Activated CD4-positive, alpha-beta T cell treated with anti-CD3 and anti-CD28 coated beads for 36 hours (primary cell): Measurements from ENCODE around the gene MIA. TPM values are rescaled to one million over a fixed set of nuclear protein-coding genes. Genes with fewer than 3 reads are reported as not detected.
A peak's percentile ranks its signal among the peaks of the same experiment; 100 is the strongest.
"Not testable (repeated sequence)": the region's sequence is repeated elsewhere in the genome, so short reads cannot be mapped to it uniquely, and the experiment has no call there.

Source experiments
- ATAC-seq: fragments of 200-7000 bp; cut with Tn5 transposase; one replicate; pipeline ENCODE4 v1.10.0; 2021; ENCODE audit warnings: mild to moderate bottlenecking, moderate library complexity
- CTCF ChIA-PET: fragments of 350-600 bp; sonication (Branson Sonifier 250); formaldehyde crosslinking; loops from one replicate; lab custom pipeline; 2021; ENCODE audit warnings: antibody characterized with exemption; lab: Charles Lee
- POLR2A ChIA-PET: fragments of 350-600 bp; sonication (Branson Sonifier 250); formaldehyde crosslinking; loops from one replicate; lab custom pipeline; 2021; ENCODE audit warnings: antibody characterized with exemption, inconsistent platforms; lab: Charles Lee
- DNase-seq: peaks from one replicate; pipeline ENCODE4 v3.0.0-alpha.2; 2020
- H3K27ac Mint-ChIP-seq: one replicate; pipeline ENCODE4 v1.8.0; 2021; ENCODE audit warnings: mixed read lengths
- H3K27me3 Mint-ChIP-seq: one replicate; pipeline ENCODE4 v1.8.0; 2021; ENCODE audit warnings: mixed read lengths
- H3K36me3 Mint-ChIP-seq: one replicate; pipeline ENCODE4 v1.8.0; 2021; ENCODE audit warnings: low read depth, mixed read lengths
- H3K4me1 Mint-ChIP-seq: one replicate; pipeline ENCODE4 v1.8.0; 2021; ENCODE audit warnings: mixed read lengths
- H3K4me3 Mint-ChIP-seq: one replicate; pipeline ENCODE4 v1.8.0; 2021; ENCODE audit warnings: mild to moderate bottlenecking, moderate library complexity, mixed read lengths
- H3K9me3 Mint-ChIP-seq: one replicate; pipeline ENCODE4 v1.8.0; 2021; ENCODE audit warnings: low read depth, mixed read lengths
- intact Hi-C, 2 experiments: fragments of 100-400 bp; cut with DNase I in 1 of 2; cut with micrococcal nuclease in 1 of 2; formaldehyde crosslinking; loops; one replicate each; pipeline versions ENCODE4 v1.14.2 to v1.15.1; 2022 to 2024; cut with DNase I, micrococcal nuclease
- total RNA-seq, 2 experiments: library from RNA; stranded (reverse); gene quantifications; one replicate each; pipeline ENCODE4 v1.2.3, GENCODE V29; 2021

The MIA gene
- total RNA-seq, 2 experiments from 2014 or later = 0.57 TPM; not detected in 1

DNA sequence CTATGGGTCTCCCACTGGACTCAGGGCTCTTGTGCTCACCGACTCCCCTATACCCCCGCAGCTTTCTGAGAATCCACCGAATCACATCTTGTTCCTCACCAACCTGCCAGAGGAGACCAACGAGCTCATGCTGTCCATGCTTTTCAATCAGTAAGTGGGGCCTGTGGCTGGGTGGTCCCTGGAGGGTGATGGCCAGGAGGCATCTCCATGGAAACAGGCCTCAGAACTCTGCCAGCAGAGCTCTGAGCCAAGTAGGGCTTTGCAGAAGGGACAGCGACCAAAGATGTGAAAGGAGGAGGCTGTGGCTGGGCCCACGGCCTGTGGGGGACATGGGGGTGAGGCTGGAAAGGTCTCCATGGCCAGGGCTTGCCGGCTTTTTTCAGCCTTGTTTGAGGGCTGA, 11.8 kb upstream of the MIA start:
- CTCF ChIA-PET = interaction anchor here (0.6 to 1.1 kb wide), 3 partner anchors 44 to 1025 kb away, joined by 3 read pairs; no protein-coding TSS in a partner anchor
- POLR2A ChIA-PET = interaction anchor here (1.3 kb wide), 1 partner anchor 9 kb away, joined by 3 read pairs; no protein-coding TSS in a partner anchor
- intact Hi-C loops = no loop called here
- H3K9me3 Mint-ChIP-seq = no peaks in the 10 kb centered on the region
- H3K4me1 Mint-ChIP-seq = peaks cover 52% of the 10 kb centered on the region
- H3K4me3 Mint-ChIP-seq = no peak overlapping the region
- no peak overlapping the region for H3K27ac Mint-ChIP-seq
- no peak for DNase-seq
- peaks cover 72% of the 10 kb centered on the region for H3K36me3 Mint-ChIP-seq
- no peaks in the 10 kb centered on the region for H3K27me3 Mint-ChIP-seq
- no peak for ATAC-seq

GRCh38 chr19:40763963-40764362, 11.4 kb upstream of the MIA start:
- POLR2A ChIA-PET = interaction anchor here (1.3 kb wide), 1 partner anchor 10 kb away, joined by 3 read pairs; no protein-coding TSS in a partner anchor
- intact Hi-C loops = no loop called here
- ATAC-seq (no peak), DNase-seq (no peak)
- Mint-ChIP-seq H3K4me1 (peaks cover 52% of the 10 kb centered on the region), H3K36me3 (peaks cover 74% of the 10 kb centered on the region), H3K27me3 (no peaks in the 10 kb centered on the region), H3K9me3 (no peaks in the 10 kb centered on the region), H3K4me3 (no peak overlapping the region), H3K27ac (peak overlapping the region; percentile 48)
- CTCF ChIA-PET = interaction anchor here (0.6 to 1.1 kb wide), 2 partner anchors 43 to 1025 kb away, joined by 3 read pairs; no protein-coding TSS in a partner anchor

- peaks cover 39% of the 10 kb centered on the region for H3K4me1 Mint-ChIP-seq
- H3K4me3 Mint-ChIP-seq, H3K9me3 Mint-ChIP-seq, ATAC-seq, DNase-seq, H3K27me3 Mint-ChIP-seq, intact Hi-C loops: not testable (repeated sequence)
- ChIA-PET CTCF (interaction anchor here (0.9 to 1.2 kb wide), 2 partner anchors 9 to 12 kb away, joined by 3 read pairs; partner anchors contain the start of gene RAB4B), POLR2A (interaction anchor here (1.6 kb wide), 1 partner anchor 16 kb away, joined by 8 read pairs; the partner anchor contains the start of gene ACTMAP)
- peaks cover 71% of the 10 kb centered on the region for H3K36me3 Mint-ChIP-seq
- H3K27ac Mint-ChIP-seq = peak overlapping the region; percentile 25
These were observed 8.9 kb upstream of the MIA start for GRCh38 chr19:40766385-40766784.

GRCh38 chr19:40768869-40769268, 6.5 kb upstream of the MIA start:
- POLR2A ChIA-PET = no interaction called here
- no peak for ATAC-seq
- H3K27ac Mint-ChIP-seq = no peak overlapping the region

GRCh38 chr19:40771101-40771862, 4.0 kb upstream of the MIA start:
- H3K27me3 Mint-ChIP-seq, H3K4me3 Mint-ChIP-seq, H3K4me1 Mint-ChIP-seq, H3K9me3 Mint-ChIP-seq, DNase-seq, intact Hi-C loops, H3K27ac Mint-ChIP-seq: not testable (repeated sequence)
- peak; percentile 32 for ATAC-seq
- H3K36me3 Mint-ChIP-seq = peaks cover 31% of the 10 kb centered on the region
- POLR2A ChIA-PET = interaction anchor here (0.7 to 1.2 kb wide), 4 partner anchors 15 to 35 kb away, joined by 3 read pairs; partner anchors contain the start of gene ACTMAP
- CTCF ChIA-PET = interaction anchor here (0.8 to 1.4 kb wide), 4 partner anchors 13 to 48 kb away, joined by 3 to 4 read pairs (median 3); no protein-coding TSS in a partner anchor

More at GRCh38 chr19:40768869-40769268, 6.5 kb upstream of the MIA start:
- CTCF ChIA-PET = interaction anchor here (1.2 kb wide), 1 partner anchor 11 kb away, joined by 3 read pairs; no protein-coding TSS in a partner anchor
- Mint-ChIP-seq H3K36me3 (peaks cover 53% of the 10 kb centered on the region), H3K4me3 (no peak overlapping the region), H3K9me3 (no peaks in the 10 kb centered on the region), H3K4me1 (peaks cover 19% of the 10 kb centered on the region), H3K27me3 (no peaks in the 10 kb centered on the region)
- intact Hi-C loops = no loop called here
- no peak for DNase-seq

DNA sequence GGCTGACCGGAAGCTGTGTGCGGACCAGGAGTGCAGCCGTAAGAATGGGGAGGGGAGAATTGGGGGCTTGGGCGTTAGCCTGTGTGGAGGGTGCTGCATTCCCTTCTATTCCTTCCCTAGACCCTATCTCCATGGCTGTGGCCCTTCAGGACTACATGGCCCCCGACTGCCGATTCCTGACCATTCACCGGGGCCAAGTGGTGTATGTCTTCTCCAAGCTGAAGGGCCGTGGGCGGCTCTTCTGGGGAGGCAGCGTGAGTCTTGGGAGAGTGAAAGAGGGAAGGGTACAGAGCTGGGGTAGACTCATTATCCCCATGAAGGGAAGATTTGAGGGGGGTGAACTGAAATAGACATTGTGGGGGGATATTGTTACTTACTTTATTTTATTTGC, 306 bp downstream of the MIA start:
- CTCF ChIA-PET = no interaction called here
- Mint-ChIP-seq H3K9me3 (no peaks in the 10 kb centered on the region), H3K36me3 (peaks cover 12% of the 10 kb centered on the region), H3K4me1 (peaks cover 33% of the 10 kb centered on the region), H3K27ac (no peak overlapping the region), H3K4me3 (no peak overlapping the region), H3K27me3 (no peaks in the 10 kb centered on the region)
- ATAC-seq = no peak
- intact Hi-C loops = loop anchor here in 1 of 2 experiments (2.0 kb wide), 1 partner anchor 171 kb away; no protein-coding TSS in a partner anchor
- DNase-seq = no peak
- POLR2A ChIA-PET = no interaction called here

DNA sequence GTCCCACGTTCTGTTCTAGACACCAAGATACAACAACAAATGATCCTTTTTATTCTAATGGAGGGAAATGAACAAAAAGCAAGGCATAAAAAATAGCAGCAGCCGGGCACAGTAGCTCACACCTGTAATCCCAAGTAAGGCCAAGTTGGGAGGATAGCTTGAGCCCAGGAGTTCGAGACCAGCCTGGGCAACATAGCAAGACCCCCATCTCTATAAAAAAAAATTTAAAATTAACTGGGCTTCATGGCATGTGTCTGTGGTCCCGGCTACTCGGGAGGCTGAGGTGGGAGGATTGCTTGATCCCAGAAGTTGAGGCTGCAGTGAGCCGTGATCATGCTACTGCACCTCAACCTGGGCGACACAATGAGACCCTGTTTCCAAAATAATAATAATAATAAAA, 1.0 kb downstream of the MIA start:
- POLR2A ChIA-PET = interaction anchor here (1.9 to 3.6 kb wide), 3 partner anchors 18 to 25 kb away, joined by 7 to 46 read pairs (median 13); partner anchors contain the start of genes ACTMAP and SNRPA

DNA sequence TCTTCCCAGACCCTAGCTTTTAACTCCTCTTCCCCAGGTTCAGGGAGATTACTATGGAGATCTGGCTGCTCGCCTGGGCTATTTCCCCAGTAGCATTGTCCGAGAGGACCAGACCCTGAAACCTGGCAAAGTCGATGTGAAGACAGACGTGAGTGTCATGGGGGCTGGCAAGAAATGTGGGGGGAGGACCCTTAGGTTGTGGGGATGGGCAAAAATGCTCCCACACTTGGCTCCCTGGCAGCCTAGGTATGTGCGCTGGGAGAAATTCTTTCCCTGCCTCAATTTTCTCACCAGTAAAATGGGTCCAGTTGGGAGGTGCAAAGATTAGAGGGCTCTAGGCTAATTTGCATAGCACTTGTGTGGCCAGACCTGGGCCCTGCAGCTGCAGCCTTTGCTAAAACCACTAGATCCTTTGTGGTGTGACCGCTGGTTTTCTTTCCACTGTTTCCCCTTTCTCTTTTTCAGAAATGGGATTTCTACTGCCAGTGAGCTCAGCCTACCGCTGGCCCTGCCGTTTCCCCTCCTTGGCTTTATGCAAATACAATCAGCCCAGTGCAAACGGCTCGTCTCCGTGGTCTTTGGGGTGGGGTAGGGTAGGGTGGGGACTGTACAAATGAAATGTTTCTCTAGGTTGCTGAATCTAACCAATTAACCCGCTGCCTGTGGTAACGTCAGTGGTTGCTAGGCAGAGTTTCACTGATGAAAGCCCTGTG, 1.8 kb downstream of the MIA start:
- Mint-ChIP-seq H3K4me1 (peaks cover 38% of the 10 kb centered on the region), H3K27ac (peak overlapping the region; percentile 94), H3K9me3 (no peaks in the 10 kb centered on the region), H3K4me3 (peak overlapping the region; percentile 84), H3K36me3 (peaks cover 6% of the 10 kb centered on the region), H3K27me3 (no peaks in the 10 kb centered on the region)
- peak; percentile 94 for DNase-seq
- intact Hi-C loops = loop anchor here in 1 of 2 experiments (1.0 to 2.0 kb wide), 2 partner anchors 22 to 172 kb away; no protein-coding TSS in a partner anchor
- ATAC-seq = peak; percentile 68
- POLR2A ChIA-PET = interaction anchor here (0.6 to 3.6 kb wide), 8 partner anchors 19 to 783 kb away, joined by 3 to 46 read pairs (median 9); partner anchors contain the start of genes ACTMAP, COQ8B, EGLN2 and HNRNPUL1
- CTCF ChIA-PET = interaction anchor here (0.6 to 4.5 kb wide), 14 partner anchors 9 to 1332 kb away, joined by 3 to 47 read pairs (median 7); partner anchors contain the start of genes ACTMAP, COQ8B, EGLN2 and HNRNPUL1

More for the DNA sequence above, 1.0 kb downstream of the MIA start:
- peaks cover 37% of the 10 kb centered on the region for H3K4me1 Mint-ChIP-seq
- H3K4me3 Mint-ChIP-seq = no peak overlapping the region
- no peak overlapping the region for H3K27ac Mint-ChIP-seq
- H3K9me3 Mint-ChIP-seq = no peaks in the 10 kb centered on the region
- CTCF ChIA-PET = interaction anchor here (0.9 to 4.5 kb wide), 5 partner anchors 9 to 26 kb away, joined by 3 to 47 read pairs (median 17); partner anchors contain the start of genes ACTMAP, EGLN2 and SNRPA
- DNase-seq (no peak), ATAC-seq (no peak)
- no peaks in the 10 kb centered on the region for H3K27me3 Mint-ChIP-seq
- intact Hi-C loops = loop anchor here in 1 of 2 experiments (2.0 kb wide), 1 partner anchor 172 kb away; no protein-coding TSS in a partner anchor
- peaks cover 7% of the 10 kb centered on the region for H3K36me3 Mint-ChIP-seq

GRCh38 chr19:40777645-40777936, 2.3 kb downstream of the MIA start:
- Mint-ChIP-seq H3K36me3 (peaks cover 8% of the 10 kb centered on the region), H3K4me1 (peaks cover 38% of the 10 kb centered on the region), H3K4me3 (peak overlapping the region; percentile 84), H3K27me3 (no peaks in the 10 kb centered on the region), H3K9me3 (no peaks in the 10 kb centered on the region), H3K27ac (peak overlapping the region; percentile 94)
- intact Hi-C loops = loop anchor here in 1 of 2 experiments (1.0 to 2.0 kb wide), 2 partner anchors 22 to 173 kb away; no protein-coding TSS in a partner anchor
- no peak for DNase-seq
- POLR2A ChIA-PET = interaction anchor here (0.6 to 3.6 kb wide), 10 partner anchors 16 to 782 kb away, joined by 3 to 46 read pairs (median 6); partner anchors contain the start of genes ACTMAP, COQ8B, EGLN2 and HNRNPUL1
- ATAC-seq = no peak
- CTCF ChIA-PET = interaction anchor here (0.6 to 4.5 kb wide), 14 partner anchors 9 to 1332 kb away, joined by 3 to 47 read pairs (median 7); partner anchors contain the start of genes ACTMAP, COQ8B, EGLN2 and HNRNPUL1
